HepG2 (cell line): ENCODE results near the gene C14orf93. TPM values are rescaled to one million over a fixed set of nuclear protein-coding genes. Genes with fewer than 3 reads are reported as not detected.

Experiments
- ARID4A ChIP-seq: sonication (generic); formaldehyde crosslinking; IDR thresholded peaks from 2 replicates; pipeline ENCODE4 v1.5.0; 2020; ENCODE audit warnings: mild to moderate bottlenecking, missing genetic modification reagents, borderline replicate concordance
- FOXK1 ChIP-seq: sonication (generic); formaldehyde crosslinking; IDR thresholded peaks from 2 replicates; pipeline ENCODE4 v1.4.0; 2020; ENCODE audit warnings: low read depth, missing genetic modification reagents, borderline replicate concordance
- MTERF4 ChIP-seq: sonication (generic); formaldehyde crosslinking; IDR thresholded peaks from 2 replicates; pipeline ENCODE4 v1.8.0; 2023; ENCODE audit warnings: mild to moderate bottlenecking, missing genetic modification reagents
- PRPF4 ChIP-seq: fragments of 200-400 bp; formaldehyde crosslinking; IDR thresholded peaks from 2 replicates; pipeline ENCODE4 v1.6.1; 2016; ENCODE audit warnings: low read length, low read depth; ENCODE audit not compliant: poor library complexity, severe bottlenecking
- RAD21 ChIP-seq: fragments of 450-650 bp; formaldehyde crosslinking; IDR thresholded peaks from 2 replicates; pipeline ENCODE4 v1.5.0; 2020; ENCODE audit warnings: mild to moderate bottlenecking
- REPIN1 ChIP-seq: sonication (generic); formaldehyde crosslinking; IDR thresholded peaks from 2 replicates; pipeline ENCODE4 v1.8.0; 2022; ENCODE audit warnings: missing genetic modification reagents, low read depth, mild to moderate bottlenecking, borderline replicate concordance
- RERE ChIP-seq: IDR thresholded peaks from 2 replicates; pipeline ENCODE4 v1.6.1; 2016; ENCODE audit warnings: low read depth, missing genetic modification reagents, missing compliant biosample characterization
- RFX3 ChIP-seq: IDR thresholded peaks from 2 replicates; pipeline ENCODE4 v1.6.1; 2016; ENCODE audit warnings: missing biosample characterization, missing genetic modification reagents
- ZFP36L1 ChIP-seq: sonication (generic); formaldehyde crosslinking; IDR thresholded peaks from 2 replicates; pipeline ENCODE4 v1.8.0; 2022; ENCODE audit warnings: mild to moderate bottlenecking, missing genetic modification reagents, moderate library complexity
- ZNF10 ChIP-seq: sonication (generic); formaldehyde crosslinking; IDR thresholded peaks from 2 replicates; pipeline ENCODE4 v1.4.0; 2020; ENCODE audit warnings: mild to moderate bottlenecking, low read depth, missing genetic modification reagents, borderline replicate concordance
- ZNF362 ChIP-seq: sonication (generic); formaldehyde crosslinking; IDR thresholded peaks from 2 replicates; pipeline ENCODE4 v1.4.0; 2020; ENCODE audit warnings: missing genetic modification reagents, mild to moderate bottlenecking, borderline replicate concordance
- ZNF639 ChIP-seq: conservative IDR thresholded peaks from 2 replicates; pipeline ENCODE4 v1.6.1; 2018; ENCODE audit warnings: missing genetic modification reagents
- ZSCAN29 ChIP-seq: sonication (generic); formaldehyde crosslinking; conservative IDR thresholded peaks from 2 replicates; pipeline ENCODE4 v1.4.0; 2020; ENCODE audit warnings: mild to moderate bottlenecking, missing genetic modification reagents
- polyA plus RNA-seq, 8 experiments: library from polyadenylated mRNA; depleted of rRNA in 3 of 8; stranded (reverse) in 7 of 8; unstranded in 1 of 8; fragments of >200 nt; fragmentation: Illumina TruSeq in 4 of 8; extraction: Trizol in 4 of 8; gene quantifications; 2 replicates each; pipeline versions ENCODE4 v1.2.1 to v1.2.3, GENCODE V29; 2011 to 2016; ENCODE audit warnings: low read depth in 4 of 8, missing spikeins in 1 of 8, mixed read lengths in 1 of 8; ENCODE audit not compliant: insufficient read depth in 1 of 8
- total RNA-seq, 5 experiments: library from RNA; depleted of rRNA; stranded (reverse); fragments of >200 nt; fragmentation: Illumina TruSeq; extraction: Trizol; gene quantifications; 2 replicates each; pipeline ENCODE4 v1.2.3, GENCODE V29; 2016; ENCODE audit warnings: low read depth in 1 of 5

The C14orf93 gene
- total and polyA plus RNA-seq, 2 of the 13 experiments (the other 11 are each of a cell fraction or from before 2014, with no cell fraction given) = 11.4 to 22.5 TPM

- TF ChIP-seq ZNF362 (CRISPR knock-in tag) (no peak), ZFP36L1 (CRISPR knock-in tag) (0 out of 2 replicates have a peak, but pooled peaks have one; percentile 66), RFX3 (CRISPR knock-in tag) (no peak), PRPF4 (no peak), RERE (CRISPR knock-in tag) (no peak), ARID4A (0 out of 2 replicates have a peak, but pooled peaks have one; percentile 3), RAD21 (CRISPR knock-in tag) (no peak), REPIN1 (CRISPR knock-in tag) (0 out of 2 replicates have a peak, but pooled peaks have one; percentile 12), MTERF4 (CRISPR knock-in tag) (no peak), FOXK1 (CRISPR knock-in tag) (no peak), ZNF10 (CRISPR knock-in tag) (no peak), ZNF639 (CRISPR knock-in tag) (no peak; the same call in 1 of the 2 replicates), ZSCAN29 (CRISPR knock-in tag) (no peak)
Measured at GRCh38 chr14:22966783-22967269, 43.1 kb downstream of the C14orf93 start (continued).
